Activated CD4-positive, alpha-beta T cell treated with anti-CD3 and anti-CD28 coated beads, Interleukin-2, amount 50 U/mL, for 1 hour (primary cell): ENCODE measurements around the gene LTBP2.

ENCODE experiments used
- DNase-seq: peaks from one replicate; pipeline ENCODE4 v3.0.0-alpha.2; 2020

LTBP2 gene

DNA sequence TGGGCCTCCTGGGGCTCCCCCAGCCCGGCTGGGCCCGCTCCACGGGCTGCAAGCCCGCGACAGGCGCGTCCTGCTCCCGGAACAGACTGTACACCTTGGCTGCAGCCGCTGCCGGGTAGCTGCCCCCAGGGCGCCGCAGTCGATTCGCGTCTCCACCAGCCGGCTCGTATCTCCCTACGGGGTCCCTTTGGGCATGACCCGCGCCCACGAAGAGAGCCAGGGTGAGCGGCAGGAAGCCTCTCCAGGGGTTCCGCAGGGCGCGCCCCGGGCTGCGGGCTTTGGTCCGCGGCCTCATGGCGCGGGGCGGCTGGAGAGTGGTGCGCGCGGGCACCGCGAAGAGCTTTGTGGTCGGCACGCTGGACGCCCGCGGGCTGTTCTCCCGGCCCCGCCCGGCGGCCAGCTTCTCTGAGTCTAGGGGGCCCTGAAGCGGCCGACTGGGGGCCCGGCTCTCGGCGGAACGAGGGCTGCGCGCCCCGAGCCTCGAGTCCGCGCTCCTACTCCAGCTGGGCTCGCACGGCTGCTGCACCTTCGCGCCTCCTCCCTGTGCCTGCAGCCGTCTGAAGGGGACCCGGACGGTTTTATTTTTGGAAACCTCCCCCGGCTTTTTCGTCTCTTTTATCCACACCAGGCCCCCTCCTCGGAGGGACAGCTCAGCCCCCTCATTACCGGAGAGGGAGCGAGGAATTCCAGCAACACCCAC, at the start of gene LTBP2:
Gene LTBP2 (minus strand): TSS at position 588 of the 700 bp plus-strand sequence. CDS start 293 bp downstream, at position 295.
- DNase-seq, result no peak

- no peak for DNase-seq
Observed at GRCh38 chr14:74660863-74661262, 48.8 kb upstream of the LTBP2 start.

GRCh38 chr14:74660167-74660566, 48.1 kb upstream of the LTBP2 start:
- no peak for DNase-seq

GRCh38 chr14:74658535-74659131, 46.6 kb upstream of the LTBP2 start:
- DNase-seq, result no peak

DNA sequence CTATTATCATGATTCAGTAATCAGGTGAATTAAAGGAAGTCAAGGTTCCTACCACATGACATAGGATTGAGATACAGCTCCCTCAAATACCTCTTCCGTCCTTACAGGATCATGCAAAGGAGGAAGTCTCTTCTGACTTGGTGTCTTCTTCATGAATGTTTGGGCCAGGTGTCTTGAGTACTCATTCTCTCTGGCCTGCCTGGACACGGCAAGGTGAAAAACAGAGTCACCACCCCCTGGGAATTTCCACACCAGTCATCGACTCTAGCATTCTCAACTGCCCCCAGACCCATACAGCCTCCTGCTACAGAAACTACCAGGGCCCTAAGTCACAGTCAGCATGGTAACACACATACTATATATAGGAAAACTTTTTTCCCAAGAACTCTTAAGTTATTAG, 44.9 kb upstream of the LTBP2 start:
- DNase-seq, result no peak

DNA sequence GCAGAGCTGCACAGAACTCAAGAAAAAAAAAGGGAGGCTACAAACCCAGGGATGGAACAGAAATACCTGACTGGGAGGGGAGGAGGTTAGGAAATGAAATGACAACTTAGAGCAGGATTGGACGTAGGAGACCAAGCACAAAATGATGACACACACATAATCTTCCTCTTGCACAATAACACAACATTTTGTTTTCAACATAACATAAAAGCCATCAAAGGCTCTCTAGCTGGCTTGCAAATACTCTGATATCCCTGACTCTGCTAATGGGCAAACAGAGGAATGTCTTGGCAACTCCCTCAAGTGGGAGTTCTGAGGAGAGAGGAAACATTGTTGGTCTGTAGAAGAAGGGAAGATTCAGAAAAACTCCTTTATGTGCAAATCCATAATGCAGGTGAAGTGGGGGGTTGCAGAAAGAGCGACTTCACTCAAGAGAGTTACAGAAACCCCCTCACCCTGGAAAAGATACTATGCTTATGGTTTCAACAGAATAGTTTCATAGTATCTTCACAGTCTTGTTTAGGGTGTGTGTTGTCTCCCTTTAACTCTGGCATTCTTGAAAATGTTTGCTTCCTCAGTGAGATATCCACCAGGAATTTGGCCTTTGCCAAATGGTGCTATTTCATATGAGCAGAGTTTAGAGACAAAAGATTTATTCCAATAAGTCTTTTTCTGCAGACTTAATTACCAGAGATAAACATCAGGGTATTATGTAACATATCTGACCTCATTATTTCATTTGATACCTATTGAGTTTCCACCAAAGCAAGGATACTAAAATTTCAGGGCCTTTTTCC, 43.8 kb upstream of the LTBP2 start:
- DNase-seq, result no peak

GRCh38 chr14:74654931-74655330, 42.9 kb upstream of the LTBP2 start:
- DNase-seq, result no peak

DNA sequence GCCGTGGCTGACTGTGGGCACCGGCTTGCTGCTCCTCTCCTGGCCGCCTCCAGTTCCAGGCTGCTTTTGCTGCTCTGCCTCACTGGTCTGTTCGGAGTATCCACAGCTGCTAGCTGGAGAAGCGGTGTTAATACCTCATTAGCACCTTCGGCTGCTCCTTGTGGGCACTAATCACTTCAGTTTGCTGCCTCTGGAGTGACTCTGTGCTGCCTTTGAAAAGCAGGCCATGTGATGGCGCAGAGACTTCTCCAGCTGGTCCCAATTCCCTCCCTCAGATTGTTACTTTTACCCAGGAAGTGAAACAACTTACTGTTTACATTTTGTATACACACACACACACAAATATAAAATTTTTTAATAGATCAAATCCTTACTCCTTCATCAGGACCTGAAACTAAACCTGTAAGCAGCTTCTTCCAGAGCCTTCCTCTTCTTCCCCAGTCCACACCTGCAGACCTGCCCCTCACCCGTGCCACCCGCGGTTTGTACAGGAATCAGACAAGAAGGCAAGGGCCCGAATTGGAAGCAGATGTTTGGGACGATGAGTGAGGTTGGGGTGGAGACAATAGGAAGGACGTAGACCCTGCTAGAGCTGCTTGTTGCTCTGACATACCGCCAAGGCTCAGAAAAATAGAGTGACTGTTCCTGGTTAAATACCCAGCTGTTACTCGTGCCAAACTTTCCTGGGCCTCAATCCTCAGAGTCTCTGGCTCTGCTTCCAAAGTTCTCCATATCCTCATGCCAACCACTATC, 41.5 kb upstream of the LTBP2 start:
- DNase-seq, result no peak

DNA sequence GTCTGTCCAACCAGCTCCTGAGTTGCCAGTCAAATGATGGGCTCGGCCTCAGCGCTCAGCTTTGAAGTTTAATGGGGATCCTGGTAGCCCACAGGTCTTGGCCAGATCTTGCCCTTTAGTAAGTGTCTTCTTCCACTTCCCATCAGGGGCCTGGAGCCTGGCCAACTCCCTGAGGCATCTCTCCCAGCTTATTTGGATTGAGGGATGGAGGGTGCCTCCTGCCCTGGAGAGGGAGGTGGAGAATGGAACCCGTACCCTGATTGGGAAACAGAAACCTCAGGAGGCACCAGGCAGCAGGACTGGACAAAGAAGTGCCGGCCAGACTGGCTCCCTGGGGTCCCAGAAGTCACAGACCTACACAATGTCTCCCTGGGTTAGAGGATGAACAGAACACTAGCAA, 40.5 kb upstream of the LTBP2 start:
- no peak for DNase-seq

DNA sequence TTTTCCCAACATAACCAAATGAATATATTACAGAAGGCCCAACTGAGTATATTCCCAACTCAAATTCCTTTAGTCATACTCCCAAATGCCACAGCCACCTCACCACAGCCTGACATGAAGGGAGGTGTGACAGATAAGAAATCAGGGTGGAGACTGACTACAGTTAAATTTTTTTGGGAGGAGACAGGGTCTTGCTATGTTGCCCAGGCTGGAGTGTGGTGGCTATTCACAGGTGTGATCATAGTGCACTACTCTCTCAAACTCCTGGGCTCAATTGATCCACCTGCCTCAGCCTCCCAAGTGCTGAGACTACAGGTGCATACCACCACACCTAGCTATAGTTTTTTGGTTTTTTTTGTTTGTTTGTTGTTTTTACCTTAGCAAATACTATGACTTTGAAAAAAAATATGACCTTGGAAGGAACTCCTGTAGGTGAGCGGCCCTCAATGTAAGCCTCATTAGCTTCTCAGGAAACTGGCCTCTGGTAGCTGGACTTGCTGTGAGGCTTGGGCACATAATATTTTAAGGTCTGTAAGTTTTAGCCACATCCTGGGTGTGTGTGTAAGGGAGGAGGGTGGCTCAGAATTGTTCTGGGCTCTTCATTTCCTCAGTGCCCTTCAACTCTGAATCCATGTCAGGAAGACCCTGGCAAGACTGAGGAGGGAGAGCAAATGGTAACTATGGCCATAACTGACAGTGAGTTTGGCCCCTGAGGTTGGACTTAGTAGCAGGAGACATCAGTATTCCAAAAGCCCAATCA, 39.1 kb upstream of the LTBP2 start:
- no peak for DNase-seq

DNA sequence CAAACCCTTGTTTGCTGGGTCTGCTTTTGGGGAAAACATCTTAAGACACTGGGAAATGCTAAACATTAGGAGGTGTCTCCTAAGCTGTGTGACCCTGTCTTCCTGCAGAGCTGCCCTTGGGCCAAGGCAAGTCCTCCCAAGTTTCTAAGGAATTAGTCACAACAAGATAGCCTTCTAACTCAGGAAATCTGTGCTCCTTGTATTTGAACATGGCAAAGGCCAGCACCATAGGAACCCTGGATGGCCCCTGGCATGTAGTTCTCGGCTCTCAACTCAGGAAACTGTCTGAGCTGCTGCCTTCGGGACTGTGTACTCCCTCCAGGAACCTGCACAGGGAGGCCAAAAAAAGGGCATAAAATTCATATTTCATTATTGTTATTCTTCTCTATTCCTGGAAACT, 37.6 kb upstream of the LTBP2 start:
- DNase-seq, result no peak

- no peak for DNase-seq
Observed at GRCh38 chr14:74649167-74649566, 37.1 kb upstream of the LTBP2 start.

- no peak for DNase-seq
Observed at GRCh38 chr14:74648601-74649000, 36.6 kb upstream of the LTBP2 start.

DNA sequence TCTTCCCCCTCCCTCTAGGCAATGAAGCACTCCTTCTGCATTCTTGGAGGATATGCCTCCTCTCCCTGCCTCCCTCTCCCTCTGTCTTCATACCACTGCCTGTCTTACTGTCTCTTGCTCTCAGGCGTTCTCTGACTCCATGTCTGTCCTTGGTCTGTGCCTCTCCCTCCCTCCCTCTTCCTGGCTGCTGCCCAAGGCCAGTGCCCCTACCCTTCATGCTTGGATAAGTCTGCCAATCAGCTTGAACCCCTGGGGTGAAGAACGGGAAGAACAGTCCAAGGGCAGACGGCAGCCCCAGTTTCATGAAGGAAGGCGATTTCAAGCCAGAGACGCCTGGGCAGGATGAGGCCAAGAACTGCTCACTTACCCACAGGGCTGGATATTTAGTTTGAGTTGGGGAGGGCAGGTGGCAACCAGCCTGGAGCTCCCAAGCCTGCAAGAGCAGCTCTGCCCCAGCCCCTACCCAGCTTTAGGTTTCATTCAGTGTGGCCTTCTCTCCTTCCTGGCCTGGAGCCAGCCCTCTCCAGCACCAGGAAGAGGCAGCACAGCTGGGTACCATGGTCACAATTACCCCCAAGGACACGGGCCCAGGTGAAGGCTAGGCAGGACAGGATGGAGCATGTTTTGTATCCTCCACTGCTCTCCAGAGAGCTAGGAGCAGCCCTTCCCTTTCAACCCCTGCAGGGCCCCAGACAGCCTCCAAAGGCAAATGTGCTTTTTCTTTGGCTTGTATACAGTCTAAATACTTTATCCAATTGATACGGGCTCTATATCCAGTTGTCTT, 35.8 kb upstream of the LTBP2 start:
- DNase-seq, result no peak

- no peak for DNase-seq
Observed at GRCh38 chr14:74647061-74647677, 35.1 kb upstream of the LTBP2 start.

GRCh38 chr14:74645756-74646470, 33.9 kb upstream of the LTBP2 start:
- DNase-seq, result no peak

GRCh38 chr14:74645244-74645643, 33.2 kb upstream of the LTBP2 start:
- no peak for DNase-seq

GRCh38 chr14:74641601-74642391, 29.8 kb upstream of the LTBP2 start:
- no peak for DNase-seq

- DNase-seq, result no peak
Observed at GRCh38 chr14:74638966-74639365, 26.9 kb upstream of the LTBP2 start.

GRCh38 chr14:74638066-74638465, 26.0 kb upstream of the LTBP2 start:
- DNase-seq, result no peak
